Ovary (tissue), 3 donors: ENCODE data around the gene TCF7.

ENCODE experiments used
- CTCF ChIP-seq, 3 donors: fragments of 450-650 bp in 2 of 3; fragments of 200-600 bp in 1 of 3; IDR thresholded peaks; one replicate each; pipeline versions ENCODE4 v1.5.1 to v1.8.0; 2016 to 2022; ENCODE audit warnings: antibody characterized with exemption in 3 of 3, mild to moderate bottlenecking in 1 of 3
- POLR2A ChIP-seq: fragments of 450-650 bp; IDR thresholded peaks from one replicate; pipeline ENCODE4 v1.6.1; 2017; ENCODE audit warnings: antibody characterized with exemption, mild to moderate bottlenecking, moderate library complexity
- donor health status: DM: no; HTN: no; CAD: no.

- TF ChIP-seq CTCF (IDR thresholded peaks at IDR 0.05) = no peak
- TF ChIP-seq POLR2A = no peak
Measured at GRCh38 chr5:134130239-134130945, 15.9 kb downstream of the TCF7 start.
